Activated naive CD8-positive, alpha-beta T cell treated with anti-CD3 and anti-CD28 coated beads, Interleukin-2, amount 10 ng/mL, durations not matched to agents 7 days and 5 days (primary cell): ENCODE results near the gene C12orf75. TPM values are rescaled to one million over a fixed set of nuclear protein-coding genes. Genes with fewer than 3 reads are reported as not detected.
A peak's percentile ranks its signal among the peaks of the same experiment; 100 is the strongest.

Source experiments
- ATAC-seq: fragments of 150-1000 bp; cut with Tn5 transposase; one replicate; pipeline ENCODE4 v1.10.0; 2021; ENCODE audit warnings: low read depth, moderate library complexity
- POLR2A ChIA-PET: fragments of 350-600 bp; sonication (Branson Sonifier 250); formaldehyde crosslinking; loops from one replicate; lab custom pipeline; 2021; ENCODE audit warnings: antibody characterized with exemption; lab: Charles Lee
- DNase-seq: peaks from one replicate; pipeline ENCODE4 v3.0.0; 2021
- H3K27ac Mint-ChIP-seq: one replicate; pipeline ENCODE4 v1.8.0; 2022; ENCODE audit warnings: mild to moderate bottlenecking, mixed read lengths
- H3K27me3 Mint-ChIP-seq: one replicate; pipeline ENCODE4 v1.8.0; 2022; ENCODE audit warnings: mild to moderate bottlenecking, moderate library complexity, mixed read lengths
- H3K36me3 Mint-ChIP-seq: one replicate; pipeline ENCODE4 v1.8.0; 2021; ENCODE audit warnings: mild to moderate bottlenecking, mixed read lengths
- H3K4me1 Mint-ChIP-seq: one replicate; pipeline ENCODE4 v1.8.0; 2021; ENCODE audit warnings: mixed read lengths
- H3K4me3 Mint-ChIP-seq: one replicate; pipeline ENCODE4 v1.8.0; 2022; ENCODE audit warnings: mild to moderate bottlenecking, moderate library complexity, mixed read lengths
- H3K9me3 Mint-ChIP-seq: one replicate; pipeline ENCODE4 v1.8.0; 2021; ENCODE audit warnings: mixed read lengths
- total RNA-seq, 2 experiments: library from RNA; stranded (reverse); gene quantifications; one replicate each; pipeline ENCODE4 v1.2.3, GENCODE V29; 2021

C12orf75 gene
- total RNA-seq, 2 experiments from 2014 or later = 167 to 172 TPM

- POLR2A ChIA-PET = no interaction called here
- DNase-seq = peak; percentile 60
- H3K4me1 Mint-ChIP-seq = peaks cover 5% of the 10 kb centered on the region
- ATAC-seq = no peak
- no peaks in the 10 kb centered on the region for H3K36me3 Mint-ChIP-seq
- H3K9me3 Mint-ChIP-seq = no peaks in the 10 kb centered on the region
- H3K27me3 Mint-ChIP-seq = peaks cover 5% of the 10 kb centered on the region
- H3K4me3 Mint-ChIP-seq = no peak overlapping the region
- H3K27ac Mint-ChIP-seq = no peak overlapping the region
Measured at GRCh38 chr12:105420659-105421240, 90.3 kb downstream of the C12orf75 start.

Other genes starting within 250 kb of the C12orf75 start
- 1 to 10 TPM in 1 of 2 experiments, under 1 TPM in 1; 0.14 to 1.2 TPM for gene ALDH1L2, start 246.2 kb upstream of the C12orf75 start, total RNA-seq
- 10 to 100 TPM; 48.3 to 49.8 TPM for gene WASHC4, start 223.0 kb upstream of the C12orf75 start, total RNA-seq
- 10 to 100 TPM; 35.0 to 42.8 TPM for gene APPL2, start 94.5 kb upstream of the C12orf75 start, total RNA-seq